ENCODE measurements around the gene FNBP1L. TPM values are rescaled to one million over a fixed set of nuclear protein-coding genes. Genes with fewer than 3 reads are reported as not detected.

FNBP1L gene
- polyA plus RNA-seq, 1 donor (not counting 4 experiments of a cell fraction or from before 2014, with no cell fraction given) = 22.9 TPM

DNA sequence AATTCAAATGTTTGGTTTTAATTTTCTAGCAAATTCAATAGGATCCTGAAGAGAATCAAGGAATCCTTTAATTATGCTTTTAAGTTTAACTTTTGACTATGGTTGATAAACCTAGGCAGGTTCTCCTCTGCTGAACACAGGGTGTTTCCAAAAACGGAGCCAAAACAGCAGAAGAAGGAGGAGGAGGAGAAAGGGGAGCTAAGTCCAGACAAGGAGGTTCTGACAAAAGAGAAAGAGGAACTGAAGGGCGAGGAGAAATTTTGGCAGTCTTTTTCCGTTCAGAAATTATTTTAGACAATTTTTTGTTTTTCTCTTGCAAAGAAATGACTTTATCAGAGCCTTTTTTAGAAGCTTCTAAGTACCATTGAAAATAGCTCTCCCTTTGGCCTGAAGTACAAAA, 33.2 kb upstream of the FNBP1L start:
- H3K9me1 ChIP-seq (ENCODE audit: control insufficient read depth, extremely low read depth, insufficient read depth, low read length) = no peaks in the 10 kb centered on the region
- no peaks in the 10 kb centered on the region for H3K27me3 ChIP-seq (ENCODE audit: control insufficient read depth, extremely low read depth, insufficient read depth, low read length)
- no peak overlapping the region for H2AFZ ChIP-seq (ENCODE audit: control insufficient read depth, low read length)
- H3K27ac ChIP-seq (ENCODE audit: control insufficient read depth, insufficient read depth, low read length) = no peak overlapping the region
- FAIRE-seq (no peak), DNase-seq (ENCODE audit: low read depth, low spot score) (no peak)
- H3K4me3 ChIP-seq (ENCODE audit: control insufficient read depth in 2 of 3, extremely low read depth in 1 of 3, insufficient read depth in 2 of 3, low read depth in 1 of 3, low read length in 3 of 3) = no peak overlapping the region
- dilution Hi-C loops (cut with MboI; ENCODE audit: extremely low pct_ligation_motif_present, low sequenced_read_pairs) = no loop called here
- H3K36me3 ChIP-seq (ENCODE audit: control insufficient read depth in 2 of 2, extremely low read depth in 1 of 2, insufficient read depth in 2 of 2, low read length in 2 of 2) = no peaks in the 10 kb centered on the region
- no peaks in the 10 kb centered on the region for H3K9me3 ChIP-seq (ENCODE audit: control insufficient read depth, low read depth, low read length)
- no peak overlapping the region for H3K4me2 ChIP-seq (ENCODE audit: control insufficient read depth, extremely low read depth, insufficient read depth, low read depth, low read length)
- H3K9ac ChIP-seq (ENCODE audit: control insufficient read depth, extremely low read depth, insufficient read depth, low read length) = no peak overlapping the region
- TF ChIP-seq EZH2 (IDR thresholded peaks at IDR 0.05; ENCODE audit: low read length) = no peak
- TF ChIP-seq CTCF (optimal IDR thresholded peaks at IDR 0.05 in 1 of 3, IDR thresholded peaks at IDR 0.05 in 1 of 3, conservative IDR thresholded peaks at IDR 0.05 in 1 of 3; ENCODE audit: extremely low read depth in 1 of 3, insufficient read depth in 2 of 3, low read length in 3 of 3) = no peak
- no peaks in the 10 kb centered on the region for H3K4me1 ChIP-seq (ENCODE audit: control insufficient read depth, extremely low read depth, insufficient read depth, low read length)
- no peaks in the 10 kb centered on the region for H3K79me2 ChIP-seq (ENCODE audit: control insufficient read depth, insufficient read depth, low read length)
- H4K20me1 ChIP-seq (ENCODE audit: control insufficient read depth, extremely low read depth, insufficient read depth, low read length) = no peaks in the 10 kb centered on the region

- H3K36me3 ChIP-seq (ENCODE audit: control insufficient read depth in 2 of 2, extremely low read depth in 1 of 2, insufficient read depth in 2 of 2, low read length in 2 of 2) = no peaks in the 10 kb centered on the region
- H4K20me1 ChIP-seq (ENCODE audit: control insufficient read depth, extremely low read depth, insufficient read depth, low read length) = no peaks in the 10 kb centered on the region
- DNase-seq (ENCODE audit: low read depth, low spot score) (no peak), FAIRE-seq (no peak)
- H3K4me3 ChIP-seq (ENCODE audit: control insufficient read depth in 2 of 3, extremely low read depth in 1 of 3, insufficient read depth in 2 of 3, low read depth in 1 of 3, low read length in 3 of 3) = no peak overlapping the region
- no peak overlapping the region for H3K4me2 ChIP-seq (ENCODE audit: control insufficient read depth, extremely low read depth, insufficient read depth, low read depth, low read length)
- H3K9ac ChIP-seq (ENCODE audit: control insufficient read depth, extremely low read depth, insufficient read depth, low read length) = no peak overlapping the region
- TF ChIP-seq EZH2 (IDR thresholded peaks at IDR 0.05; ENCODE audit: low read length) (no peak), CTCF (optimal IDR thresholded peaks at IDR 0.05 in 1 of 3, IDR thresholded peaks at IDR 0.05 in 1 of 3, conservative IDR thresholded peaks at IDR 0.05 in 1 of 3; ENCODE audit: extremely low read depth in 1 of 3, insufficient read depth in 2 of 3, low read length in 3 of 3) (no peak)
- dilution Hi-C loops (cut with MboI; ENCODE audit: extremely low pct_ligation_motif_present, low sequenced_read_pairs) = no loop called here
- no peaks in the 10 kb centered on the region for H3K27me3 ChIP-seq (ENCODE audit: control insufficient read depth, extremely low read depth, insufficient read depth, low read length)
- H3K9me1 ChIP-seq (ENCODE audit: control insufficient read depth, extremely low read depth, insufficient read depth, low read length) = no peaks in the 10 kb centered on the region
- no peak overlapping the region for H2AFZ ChIP-seq (ENCODE audit: control insufficient read depth, low read length)
- H3K79me2 ChIP-seq (ENCODE audit: control insufficient read depth, insufficient read depth, low read length) = no peaks in the 10 kb centered on the region
- no peak overlapping the region for H3K27ac ChIP-seq (ENCODE audit: control insufficient read depth, insufficient read depth, low read length)
- H3K4me1 ChIP-seq (ENCODE audit: control insufficient read depth, extremely low read depth, insufficient read depth, low read length) = no peaks in the 10 kb centered on the region
- no peaks in the 10 kb centered on the region for H3K9me3 ChIP-seq (ENCODE audit: control insufficient read depth, low read depth, low read length)
Observed at GRCh38 chr1:93415296-93415695, 32.6 kb upstream of the FNBP1L start.
